H1 (cell line): ENCODE results near the gene CLDN25. TPM values are rescaled to one million over a fixed set of nuclear protein-coding genes. Genes with fewer than 3 reads are reported as not detected.

Experiments used
- CTCF ChIA-PET: fragments of 300-600 bp; sonication (Branson Sonifier 250); formaldehyde crosslinking; loops from one replicate; lab custom pipeline; 2021; ENCODE audit not compliant: partially characterized antibody; lab: Charles Lee
- POLR2A ChIA-PET: fragments of 300-600 bp; sonication (Branson Sonifier 250); formaldehyde crosslinking; loops from one replicate; lab custom pipeline; 2021; ENCODE audit warnings: inconsistent platforms; ENCODE audit not compliant: partially characterized antibody; lab: Charles Lee
- DNase-seq, 2 experiments: peaks; one replicate each; pipeline versions ENCODE4 v3.0.0 to v3.0.0-alpha.2; 2010 to 2022; ENCODE audit warnings: low spot score in 2 of 2, low read depth in 1 of 2, mixed read lengths in 1 of 2
- FAIRE-seq: peaks from 2 replicates; lab custom pipeline; 2011; peaks lifted over from hg19 to GRCh38; lab: Jason Lieb, UNC
- H2AFZ ChIP-seq: 2 replicates; pipeline ENCODE4 v1.8.1; 2012; ENCODE audit warnings: low read length, inconsistent platforms
- H2AK5ac ChIP-seq: 2 replicates; pipeline ENCODE4 v1.6.1; 2013; ENCODE audit warnings: low read depth, low read length
- H2BK120ac ChIP-seq: replicated peaks from 2 replicates; pipeline ENCODE3; 2013; ENCODE audit warnings: low read depth, low read length, inconsistent platforms
- H2BK12ac ChIP-seq: 2 replicates; pipeline ENCODE4 v1.6.1; 2013; ENCODE audit warnings: low read depth, low read length
- H2BK15ac ChIP-seq: 2 replicates; pipeline ENCODE4 v1.6.1; 2013; ENCODE audit warnings: low read length
- H2BK20ac ChIP-seq: 2 replicates; pipeline ENCODE4 v1.6.1; 2013; ENCODE audit warnings: low read length
- H2BK5ac ChIP-seq: 2 replicates; pipeline ENCODE4 v1.6.1; 2013; ENCODE audit warnings: low read depth, low read length
- H3K14ac ChIP-seq: 2 replicates; pipeline ENCODE4 v1.6.1; 2013; ENCODE audit warnings: inconsistent platforms; ENCODE audit not compliant: insufficient read length
- H3K18ac ChIP-seq: 2 replicates; pipeline ENCODE4 v1.6.1; 2013; ENCODE audit warnings: low read length; ENCODE audit errors: extremely low read depth
- H3K23ac ChIP-seq: 2 replicates; pipeline ENCODE4 v1.6.1; 2013; ENCODE audit warnings: inconsistent platforms; ENCODE audit not compliant: insufficient read length
- H3K23me2 ChIP-seq: 2 replicates; pipeline ENCODE4 v1.6.1; 2013; ENCODE audit warnings: low read depth, low read length
- H3K27ac ChIP-seq: 2 replicates; pipeline ENCODE4 v1.6.1; 2011; ENCODE audit warnings: low read depth, low read length, inconsistent platforms
- H3K27me3 ChIP-seq, 4 experiments: replicated peaks in 1 of 4; 1 replicate in 1 of 4; 2 replicates in 3 of 4; pipeline versions ENCODE4 v1.6.1 to v1.8.1; 2011 to 2013; ENCODE audit warnings: low read length in 3 of 4, mild to moderate bottlenecking in 3 of 4, inconsistent platforms in 2 of 4, mixed read lengths in 2 of 4, moderate library complexity in 1 of 4; ENCODE audit not compliant: control insufficient read depth in 3 of 4, insufficient read depth in 3 of 4; ENCODE audit errors: extremely low read depth in 1 of 4
- H3K36me3 ChIP-seq, 4 experiments: 2 replicates each; pipeline versions ENCODE4 v1.6.1 to v1.8.1; 2011 to 2013; ENCODE audit warnings: mild to moderate bottlenecking in 4 of 4, low read length in 3 of 4, moderate library complexity in 2 of 4, control low read depth in 1 of 4, inconsistent platforms in 1 of 4; ENCODE audit not compliant: insufficient read depth in 4 of 4, control insufficient read depth in 2 of 4
- H3K4ac ChIP-seq: replicated peaks from 2 replicates; pipeline ENCODE3; 2013; ENCODE audit warnings: low read length, low read depth, mixed read lengths, inconsistent platforms; ENCODE audit not compliant: insufficient read length
- H3K4me1 ChIP-seq, 4 experiments: replicated peaks in 1 of 4; 1 replicate in 1 of 4; 2 replicates in 3 of 4; pipeline versions ENCODE4 v1.6.1 to v1.8.1; 2011 to 2013; ENCODE audit warnings: low read length in 3 of 4, inconsistent platforms in 2 of 4, mixed read lengths in 1 of 4; ENCODE audit not compliant: insufficient read depth in 4 of 4, control insufficient read depth in 3 of 4
- H3K4me2 ChIP-seq, 2 experiments: 2 replicates each; pipeline versions ENCODE4 v1.6.1 to v1.8.1; 2011 to 2013; ENCODE audit warnings: low read depth in 2 of 2, low read length in 2 of 2, control low read depth in 1 of 2, inconsistent platforms in 1 of 2, mild to moderate bottlenecking in 1 of 2; ENCODE audit not compliant: insufficient read depth in 1 of 2
- H3K4me3 ChIP-seq, 4 experiments: fragments of 200-600, 300-600 bp in 1 of 4; sonication (generic), shearing (Covaris generic), sonication (Bioruptor Twin) in 1 of 4; 2 replicates each; pipeline versions ENCODE4 v1.5.1 to v1.8.1; 2011 to 2016; ENCODE audit warnings: low read length in 4 of 4, low read depth in 3 of 4, control low read depth in 2 of 4, inconsistent platforms in 2 of 4, mild to moderate bottlenecking in 2 of 4, mixed read lengths in 1 of 4, moderate library complexity in 1 of 4; ENCODE audit not compliant: insufficient read depth in 2 of 4; ENCODE audit errors: extremely low read depth in 1 of 4
- H3K56ac ChIP-seq: replicated peaks from 2 replicates; pipeline ENCODE3; 2013; ENCODE audit warnings: low read depth, mild to moderate bottlenecking, mixed read lengths, low read length, inconsistent platforms; ENCODE audit not compliant: insufficient read length
- H3K79me1 ChIP-seq: 2 replicates; pipeline ENCODE4 v1.6.1; 2013; ENCODE audit warnings: low read depth, low read length, control low read depth
- H3K79me2 ChIP-seq, 2 experiments: 2 replicates each; pipeline versions ENCODE4 v1.6.1 to v1.8.1; 2012 to 2013; ENCODE audit warnings: low read length in 2 of 2, mild to moderate bottlenecking in 2 of 2, inconsistent platforms in 1 of 2; ENCODE audit not compliant: insufficient read depth in 2 of 2, control insufficient read depth in 1 of 2
- H3K9ac ChIP-seq, 4 experiments: replicated peaks in 1 of 4; 1 replicate in 1 of 4; 2 replicates in 3 of 4; pipeline versions ENCODE4 v1.6.1 to v1.8.1; 2011 to 2013; ENCODE audit warnings: low read depth in 3 of 4, low read length in 3 of 4, control low read depth in 2 of 4, mild to moderate bottlenecking in 2 of 4, moderate library complexity in 2 of 4, inconsistent platforms in 1 of 4; ENCODE audit errors: extremely low read depth in 1 of 4
- H3K9me3 ChIP-seq, 2 experiments: 2 replicates each; pipeline versions ENCODE4 v1.6.1 to v1.8.1; 2012 to 2013; ENCODE audit warnings: mild to moderate bottlenecking in 2 of 2, moderate library complexity in 2 of 2, control low read depth in 1 of 2, inconsistent platforms in 1 of 2, low read depth in 1 of 2, low read length in 1 of 2, mixed read lengths in 1 of 2; ENCODE audit not compliant: insufficient read depth in 2 of 2
- H4K20me1 ChIP-seq, 2 experiments: replicated peaks in 1 of 2; 2 replicates each; pipeline versions ENCODE3 to v1.8.1; 2011 to 2013; ENCODE audit warnings: inconsistent platforms in 2 of 2, low read length in 2 of 2, mild to moderate bottlenecking in 1 of 2; ENCODE audit not compliant: insufficient read depth in 2 of 2, control insufficient read depth in 1 of 2
- H4K5ac ChIP-seq: 2 replicates; pipeline ENCODE4 v1.6.1; 2013; ENCODE audit warnings: low read length, low read depth, mixed read lengths, inconsistent platforms; ENCODE audit not compliant: insufficient read length
- H4K8ac ChIP-seq: 2 replicates; pipeline ENCODE4 v1.8.0; 2013; ENCODE audit warnings: mild to moderate bottlenecking, moderate library complexity, low read length, inconsistent platforms; ENCODE audit not compliant: insufficient read depth; ENCODE audit errors: extremely low read depth
- H4K91ac ChIP-seq: replicated peaks from 2 replicates; pipeline ENCODE3; 2013; ENCODE audit warnings: low read length, mixed read lengths, inconsistent platforms; ENCODE audit not compliant: insufficient read length
- CHD1 ChIP-seq: IDR thresholded peaks from 2 replicates; pipeline ENCODE4 v1.6.1; 2012; ENCODE audit warnings: low read depth, low read length, improper control_type of control experiment
- EP300 ChIP-seq, 2 experiments: IDR thresholded peaks; 1 replicate in 1 of 2; 2 replicates in 1 of 2; pipeline ENCODE4 v1.6.1; 2011 to 2012; ENCODE audit warnings: low read depth in 2 of 2, low read length in 2 of 2, mild to moderate bottlenecking in 2 of 2, borderline replicate concordance in 1 of 2, inconsistent platforms in 1 of 2, moderate library complexity in 1 of 2
- PHF8 ChIP-seq: fragments of 200-600 bp; sonication (generic); conservative IDR thresholded peaks from 2 replicates; pipeline ENCODE4 v1.7.1; 2012; ENCODE audit warnings: low read depth, mild to moderate bottlenecking, inconsistent platforms, low read length, moderate library complexity
- RFX5 ChIP-seq: IDR thresholded peaks from 2 replicates; pipeline ENCODE4 v1.6.1; 2011; ENCODE audit warnings: low read depth, low read length, improper control_type of control experiment, borderline replicate concordance
- SAP30 ChIP-seq: fragments of 300-600 bp; sonication (generic); IDR thresholded peaks from 2 replicates; pipeline ENCODE4 v1.7.1; 2012; ENCODE audit warnings: low read length, moderate library complexity, mild to moderate bottlenecking, inconsistent platforms; ENCODE audit not compliant: insufficient read depth, insufficient replicate concordance
- WGBS, 2 experiments: shearing (Covaris generic) in 1 of 2; methylation state at CpG; one replicate each; pipeline versions ENCODE4 v1.1.6 to v1.1.7; 2013 to 2015; ENCODE audit warnings: low lambda C conversion rate in 2 of 2, mixed read lengths in 2 of 2, inconsistent platforms in 1 of 2, low coverage in 1 of 2, missing lambda C conversion rate in 1 of 2; ENCODE audit not compliant: insufficient replicate concordance in 2 of 2, insufficient coverage in 1 of 2, insufficient read length in 1 of 2; ENCODE audit errors: extremely low coverage in 1 of 2, missing lambda C conversion rate in 1 of 2; 5-methylcytosine and 5-hydroxymethylcytosine counted together
- polyA plus RNA-seq, 7 experiments: library from polyadenylated mRNA; depleted of rRNA in 3 of 7; stranded (reverse) in 5 of 7; unstranded in 2 of 7; fragments of >200 nt in 5 of 7; fragments of 200-250 nt in 2 of 7; gene quantifications; 1 replicate in 5 of 7; 2 replicates in 1 of 7; 4 replicates in 1 of 7; pipeline versions ENCODE4 v1.2.1 to v1.2.3, GENCODE V29; 2011 to 2013; ENCODE audit warnings: missing spikeins in 2 of 7, mixed read lengths in 2 of 7
- total RNA-seq: library from RNA; stranded (reverse); fragmentation: NEBNext Ultra II Directional; extraction: Animal tissue kit (Norgen Biotek cat#: 25700); gene quantifications from 2 replicates; pipeline ENCODE4 v1.2.1, GENCODE V29; 2021

The CLDN25 gene
- total and polyA plus RNA-seq, 2 of the 8 experiments (the other 6 are each of a cell fraction or from before 2014, with no cell fraction given), result not detected

DNA sequence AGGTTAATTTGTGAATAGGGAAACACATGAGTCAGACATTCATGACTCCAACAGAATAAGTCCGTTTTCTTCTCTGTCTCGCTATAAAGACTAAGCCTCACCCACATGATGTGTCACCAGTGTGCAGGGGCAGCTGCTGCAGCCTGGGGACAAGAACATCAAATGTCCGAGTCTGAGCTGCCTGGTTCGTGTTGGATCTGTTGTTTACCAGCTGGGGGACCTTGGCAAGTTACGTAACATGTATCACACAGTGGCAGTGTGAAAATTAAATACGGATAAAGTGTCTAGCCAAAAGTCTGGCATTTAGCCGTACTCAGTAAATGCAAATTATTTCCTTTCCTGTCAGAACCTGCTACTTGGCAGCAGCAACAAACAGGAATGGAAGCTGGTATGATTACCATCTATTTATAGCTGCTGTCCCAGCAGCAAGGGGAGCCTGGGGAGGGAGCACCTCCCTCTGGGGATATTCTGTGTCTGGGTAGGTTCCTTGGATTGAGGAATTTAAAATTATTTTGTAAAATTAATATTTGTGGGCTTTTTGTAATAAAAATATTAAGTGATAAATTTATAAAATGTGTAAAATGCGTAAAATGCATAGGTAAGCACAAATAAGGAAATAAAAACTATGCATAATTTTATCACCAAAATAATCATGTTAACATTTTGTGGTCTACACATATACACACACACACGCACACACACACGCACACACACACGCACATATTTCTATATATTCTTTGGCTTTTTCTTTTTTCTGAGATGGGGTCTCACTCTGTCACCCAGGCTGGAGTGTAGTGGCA, 1.3 kb upstream of the CLDN25 start:
- 80 to 90% methylated on average over 1 to 11 of the region's 11 CpGs for WGBS, 2 experiments

More for the DNA sequence above, 1.3 kb upstream of the CLDN25 start:
- no peak overlapping the region for H4K91ac ChIP-seq
- H3K4me2 ChIP-seq, result no peak overlapping the region
- H3K18ac ChIP-seq, result no peak overlapping the region
- no peak for TF ChIP-seq CHD1
- no peak for TF ChIP-seq EP300 (IDR thresholded peaks at IDR 0.05; ENCODE audit: borderline replicate concordance in 1 of 2, low read depth in 2 of 2, low read length in 2 of 2)
- TF ChIP-seq RFX5, result no peak
- no peak for TF ChIP-seq SAP30
- no peak for TF ChIP-seq PHF8
- TF ChIP-seq, all 59 proteins: peak for 0
- no peak overlapping the region for H3K56ac ChIP-seq
- no peak for DNase-seq
- H2BK5ac ChIP-seq, result no peak overlapping the region
- no peaks in the 10 kb centered on the region; the same call in 1 of the 2 replicates for H3K23me2 ChIP-seq
- H2AK5ac ChIP-seq, result no peak overlapping the region
- FAIRE-seq, result no peak
- no peak overlapping the region for H3K4ac ChIP-seq
- H3K4me1 ChIP-seq, result no peaks in the 10 kb centered on the region
- no peak overlapping the region for H2BK15ac ChIP-seq
- H4K20me1 ChIP-seq, result no peaks in the 10 kb centered on the region
- no peak overlapping the region for H2BK12ac ChIP-seq
- no peaks in the 10 kb centered on the region for H3K27me3 ChIP-seq
- no peak overlapping the region for H2BK20ac ChIP-seq
- H3K79me2 ChIP-seq, result 0 out of 4 replicates have a peak, but pooled peaks cover 0 to 1% of the 10 kb centered on the region in 2 experiments
- no peaks in the 10 kb centered on the region for H3K9me3 ChIP-seq
- H2AFZ ChIP-seq, result no peak overlapping the region
- no peak overlapping the region for H4K5ac ChIP-seq
- no peaks in the 10 kb centered on the region for H3K36me3 ChIP-seq
- CTCF ChIA-PET, result no interaction called here
- POLR2A ChIA-PET, result no interaction called here
- no peak overlapping the region for H3K27ac ChIP-seq
- no peak overlapping the region for H3K9ac ChIP-seq
- H3K14ac ChIP-seq, result no peak overlapping the region
- no peak overlapping the region for H3K4me3 ChIP-seq
- H2BK120ac ChIP-seq, result no peak overlapping the region
- H4K8ac ChIP-seq, result no peak overlapping the region
- H3K79me1 ChIP-seq, result no peaks in the 10 kb centered on the region
- no peak overlapping the region for H3K23ac ChIP-seq
